GM19238 (cell line): Measurements from ENCODE around the gene PAX8.

Experiments used
- DNase-seq: peaks from one replicate; pipeline ENCODE4 v3.0.0; 2011; ENCODE audit warnings: low spot score; ENCODE audit not compliant: insufficient read length

PAX8 gene

GRCh38 chr2:113266431-113266830 lies 12.3 kb downstream of the PAX8 start:
- DNase-seq: no peak

DNA sequence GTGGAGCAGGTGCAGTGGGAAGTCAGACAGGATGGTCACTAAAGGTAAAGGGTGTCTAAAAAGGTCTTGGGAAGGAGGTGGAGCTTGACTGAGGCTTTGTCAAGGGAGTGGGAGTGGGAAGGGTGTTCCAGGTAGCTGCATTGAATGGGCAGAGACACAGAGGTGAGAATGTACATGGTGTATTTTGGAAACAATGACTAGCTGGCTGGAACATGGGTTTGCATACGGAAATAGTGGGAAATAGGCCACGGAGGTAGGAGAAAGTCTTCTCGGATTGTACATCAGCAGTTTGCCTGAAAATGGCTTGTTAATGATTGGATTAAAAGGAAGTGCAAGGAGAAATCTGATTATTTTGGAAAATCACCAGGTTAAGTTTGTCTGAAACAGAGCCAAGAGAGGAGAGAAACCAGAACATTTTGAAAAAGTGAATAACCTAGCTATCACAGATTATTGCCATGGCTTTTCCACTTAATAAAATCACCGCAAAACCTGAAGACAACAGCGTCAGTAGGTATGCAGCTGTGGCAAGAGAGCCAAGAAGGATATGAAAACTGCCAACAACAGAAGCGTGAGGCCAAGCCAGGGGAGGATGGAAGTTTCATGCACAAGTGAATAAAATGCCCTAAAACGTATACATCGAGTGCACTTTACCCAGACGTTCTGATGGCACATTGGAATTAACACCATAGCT lies 13.9 kb downstream of the PAX8 start:
- DNase-seq: no peak

DNA sequence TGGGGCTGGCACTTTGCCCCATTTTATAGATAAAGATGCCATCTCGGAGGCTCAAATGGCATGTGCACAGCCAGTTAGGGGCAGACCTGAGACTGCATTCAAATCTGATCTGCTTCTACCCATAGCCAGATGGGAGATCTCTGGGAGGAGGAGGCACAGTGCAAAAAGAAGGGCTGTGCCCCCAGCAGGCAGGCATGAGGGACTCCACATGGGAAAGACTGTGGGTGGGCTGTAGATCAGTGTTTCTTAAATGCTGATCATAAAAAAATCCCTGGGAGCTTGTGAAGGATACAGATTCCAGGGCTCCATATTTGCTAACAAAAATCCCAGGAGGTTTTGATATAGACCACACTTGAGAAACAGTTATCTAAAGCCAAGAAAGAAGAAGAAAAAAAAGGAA lies 15.2 kb downstream of the PAX8 start:
- no peak for DNase-seq

GRCh38 chr2:113260991-113261390 lies 17.7 kb downstream of the PAX8 start:
- DNase-seq: no peak

DNA sequence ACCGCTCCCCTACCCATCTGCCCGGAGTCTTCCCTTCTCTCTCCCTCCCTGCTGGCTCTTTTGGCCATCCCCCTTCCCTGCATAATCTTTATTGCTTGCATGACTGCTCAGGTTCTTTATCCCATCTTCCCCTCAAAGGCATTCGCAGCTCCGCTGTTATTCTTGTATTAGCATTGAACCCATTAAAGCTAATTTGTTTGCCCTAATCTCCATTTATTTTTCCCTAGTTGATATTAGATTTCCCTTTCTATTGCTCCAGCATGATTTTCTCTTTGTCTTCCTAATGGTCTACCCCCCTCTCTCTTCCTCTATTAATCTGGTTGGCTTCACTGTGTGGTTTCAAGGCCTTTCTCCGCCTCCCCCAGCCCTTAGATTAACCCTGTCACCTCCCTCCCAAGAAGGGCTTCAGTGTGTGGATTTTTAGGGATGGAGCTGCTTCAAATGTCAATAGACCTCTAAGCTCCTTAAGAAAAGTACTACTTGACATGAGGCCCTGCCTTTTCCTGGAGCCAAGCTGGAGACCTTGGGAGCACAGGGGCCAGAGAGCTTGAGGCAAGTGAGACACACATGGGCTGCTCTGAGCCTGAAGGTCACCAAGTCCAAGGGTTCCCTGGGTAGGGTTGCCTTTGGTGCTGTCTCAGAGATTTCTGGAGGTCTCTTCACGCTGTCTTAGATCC lies 20.1 kb downstream of the PAX8 start:
- DNase-seq: no peak

- no peak for DNase-seq
These were observed 21.0 kb downstream of the PAX8 start for GRCh38 chr2:113257516-113258264.

DNA sequence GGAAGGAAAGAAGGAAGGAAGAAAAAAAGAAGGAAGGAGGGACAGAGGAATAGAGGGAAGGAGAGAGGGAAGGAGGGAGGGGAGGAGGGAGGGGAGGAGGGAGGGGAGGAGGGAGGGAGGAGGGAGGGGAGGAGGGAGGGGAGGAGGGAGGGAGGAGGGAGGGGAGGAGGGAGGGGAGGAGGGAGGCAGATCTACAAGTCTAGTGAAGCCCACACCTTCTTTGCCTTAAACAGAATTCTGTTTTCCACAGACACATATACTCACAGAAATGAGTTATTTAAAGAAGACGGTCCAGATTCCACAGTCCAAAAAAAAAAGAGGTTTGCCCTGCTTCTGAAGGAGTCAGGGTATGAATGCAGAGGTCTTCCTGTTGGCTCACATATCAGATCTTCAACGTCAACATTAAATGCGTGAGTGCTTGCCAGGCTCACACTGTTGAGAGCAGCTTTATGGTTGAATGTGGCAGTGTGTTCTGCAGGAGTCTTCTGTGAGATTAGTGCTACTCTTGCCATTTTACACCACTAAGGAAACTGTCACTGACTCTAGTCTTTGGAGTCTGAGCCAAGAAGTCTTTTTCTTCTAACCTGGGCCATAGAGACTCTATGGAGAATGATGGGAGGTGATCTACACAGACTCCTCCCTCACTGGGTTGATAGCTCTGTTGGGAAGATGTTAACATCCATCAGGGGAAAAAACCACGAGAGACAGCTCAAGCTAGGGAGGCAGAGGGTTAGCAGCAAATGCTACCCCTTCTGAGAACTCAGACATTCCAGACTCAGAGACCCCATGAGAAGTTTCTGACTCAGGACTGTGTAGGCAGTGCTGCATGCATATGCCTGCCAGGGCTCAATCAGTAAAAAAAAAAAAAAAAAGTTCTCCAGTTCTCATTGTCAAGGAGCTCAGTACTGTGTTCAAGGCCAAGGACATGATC lies 23.3 kb downstream of the PAX8 start:
- no peak for DNase-seq

DNA sequence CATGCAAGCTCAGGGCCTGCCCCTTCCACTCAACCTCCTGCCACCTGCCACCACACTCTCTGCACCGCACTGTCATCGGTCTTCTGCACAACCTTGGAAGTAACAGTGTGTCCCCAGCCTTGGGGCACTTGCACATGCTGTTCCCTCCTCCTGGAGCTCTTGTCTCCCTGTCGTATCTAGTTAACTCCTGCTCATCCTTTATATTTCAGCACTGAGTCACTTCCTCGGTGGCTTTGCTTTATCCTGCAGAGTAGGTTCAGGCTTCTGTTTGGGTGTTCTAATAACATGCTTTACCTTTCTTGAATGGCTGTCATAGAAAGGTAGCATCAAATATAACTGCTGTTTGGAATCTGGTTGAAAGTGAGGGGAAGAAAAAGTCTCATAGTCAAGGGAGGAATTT lies 25.3 kb downstream of the PAX8 start:
- no peak for DNase-seq

- DNase-seq: no peak
These were observed 26.6 kb downstream of the PAX8 start for GRCh38 chr2:113252047-113252590.

GRCh38 chr2:113251118-113251517 lies 27.6 kb downstream of the PAX8 start:
- DNase-seq: no peak

DNA sequence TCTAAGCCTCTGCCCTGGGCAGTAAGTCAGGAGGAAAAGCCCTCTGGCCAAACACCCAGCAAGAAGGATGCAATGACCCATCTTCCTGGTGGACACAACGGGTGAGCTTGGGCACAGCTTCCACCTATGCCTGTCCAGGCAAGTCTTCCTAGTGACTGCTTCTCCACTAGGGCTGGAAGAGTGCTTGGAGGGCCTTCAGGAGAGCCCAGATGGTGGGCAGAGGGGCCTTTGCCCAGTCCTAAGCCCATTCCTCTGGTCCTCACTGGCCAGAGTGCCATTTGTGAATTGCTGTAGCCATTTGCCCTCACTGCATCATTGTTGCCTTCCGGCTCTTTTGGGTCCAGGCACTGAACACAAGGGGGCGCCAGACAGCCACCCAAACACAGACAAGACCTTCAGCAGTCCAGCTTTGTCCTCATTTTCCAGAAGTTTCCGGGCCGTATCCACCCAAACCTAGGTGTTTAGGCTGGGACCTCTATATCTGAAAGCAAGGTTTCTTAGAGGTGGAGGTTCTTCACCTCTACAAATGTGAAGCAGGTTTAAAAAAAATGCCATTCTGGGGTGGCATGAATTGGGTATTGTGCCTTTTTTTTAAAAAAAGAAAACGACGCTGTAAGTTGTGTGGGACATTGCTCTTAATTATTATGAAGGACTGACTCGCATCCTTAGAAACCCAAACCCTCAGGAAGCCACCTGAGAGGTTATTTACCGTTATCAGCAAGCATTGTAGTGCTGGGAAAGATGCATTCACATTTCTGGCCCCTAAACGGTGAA lies 29.5 kb downstream of the PAX8 start:
- DNase-seq: peak; percentile 72

DNA sequence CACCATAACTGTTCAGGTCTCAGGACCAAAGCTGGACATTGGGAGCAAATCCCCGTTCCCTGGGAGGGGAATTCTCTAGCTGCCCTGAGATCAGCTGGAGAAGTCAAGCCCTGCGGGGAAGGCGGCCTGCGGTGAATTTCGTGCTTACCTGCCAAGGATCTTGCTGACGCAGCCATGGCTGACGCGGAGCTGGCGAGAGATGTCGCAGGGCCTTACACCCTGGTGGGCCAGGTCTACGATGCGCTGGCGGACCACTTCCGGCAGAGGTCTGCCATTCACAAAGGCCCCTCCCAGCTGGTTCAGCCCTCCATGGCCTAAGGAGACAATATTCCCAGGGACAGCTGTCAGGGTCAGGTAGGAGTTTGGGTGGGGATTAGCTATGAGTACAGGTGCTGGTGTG lies 32.1 kb downstream of the PAX8 start:
- DNase-seq: no peak

DNA sequence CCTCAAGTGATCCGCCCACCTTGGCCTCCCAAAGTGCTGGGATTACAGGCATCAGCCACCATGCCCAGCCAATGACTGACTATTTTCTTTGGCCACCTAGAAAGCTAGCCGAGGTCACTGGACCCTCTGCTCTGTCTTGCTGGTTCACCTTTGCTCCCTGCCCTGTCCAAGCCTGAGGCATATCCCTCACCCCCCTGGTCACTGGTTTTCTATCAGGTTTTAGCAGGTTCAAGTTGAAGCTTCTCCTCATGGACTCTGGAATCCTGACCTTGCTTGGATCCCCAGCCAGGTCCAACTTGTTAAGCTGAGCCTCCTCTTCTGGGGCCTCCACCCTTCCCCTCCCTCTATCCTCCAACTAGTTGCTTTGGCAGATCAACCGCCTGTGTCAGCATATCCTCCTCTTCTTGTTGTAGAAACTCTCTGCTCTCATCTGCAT lies 33.4 kb downstream of the PAX8 start:
- DNase-seq: no peak

DNA sequence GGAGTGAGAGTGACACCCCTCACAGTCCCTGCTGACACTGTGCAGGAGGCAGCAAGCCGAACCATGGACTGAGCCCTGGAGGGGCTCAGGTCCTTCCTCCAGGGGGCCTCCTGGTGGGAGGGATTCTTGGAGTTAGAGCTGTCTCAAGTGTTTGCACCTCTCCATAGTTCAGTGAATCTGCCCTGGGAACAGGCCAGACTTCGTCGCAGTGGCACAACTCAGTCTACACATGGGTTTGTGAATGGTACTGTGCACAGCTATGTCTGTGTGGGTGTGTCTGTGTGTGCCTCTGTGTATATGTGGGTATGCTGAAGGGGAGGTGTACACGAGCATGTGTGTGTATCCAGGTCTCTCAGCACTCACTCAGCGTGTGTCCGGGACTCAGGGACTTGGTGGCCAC lies 36.4 kb downstream of the PAX8 start:
- DNase-seq: no peak

GRCh38 chr2:113240915-113241911 lies 37.5 kb downstream of the PAX8 start:
- no peak for DNase-seq

GRCh38 chr2:113240150-113240914 lies 38.4 kb downstream of the PAX8 start:
- no peak for DNase-seq

DNA sequence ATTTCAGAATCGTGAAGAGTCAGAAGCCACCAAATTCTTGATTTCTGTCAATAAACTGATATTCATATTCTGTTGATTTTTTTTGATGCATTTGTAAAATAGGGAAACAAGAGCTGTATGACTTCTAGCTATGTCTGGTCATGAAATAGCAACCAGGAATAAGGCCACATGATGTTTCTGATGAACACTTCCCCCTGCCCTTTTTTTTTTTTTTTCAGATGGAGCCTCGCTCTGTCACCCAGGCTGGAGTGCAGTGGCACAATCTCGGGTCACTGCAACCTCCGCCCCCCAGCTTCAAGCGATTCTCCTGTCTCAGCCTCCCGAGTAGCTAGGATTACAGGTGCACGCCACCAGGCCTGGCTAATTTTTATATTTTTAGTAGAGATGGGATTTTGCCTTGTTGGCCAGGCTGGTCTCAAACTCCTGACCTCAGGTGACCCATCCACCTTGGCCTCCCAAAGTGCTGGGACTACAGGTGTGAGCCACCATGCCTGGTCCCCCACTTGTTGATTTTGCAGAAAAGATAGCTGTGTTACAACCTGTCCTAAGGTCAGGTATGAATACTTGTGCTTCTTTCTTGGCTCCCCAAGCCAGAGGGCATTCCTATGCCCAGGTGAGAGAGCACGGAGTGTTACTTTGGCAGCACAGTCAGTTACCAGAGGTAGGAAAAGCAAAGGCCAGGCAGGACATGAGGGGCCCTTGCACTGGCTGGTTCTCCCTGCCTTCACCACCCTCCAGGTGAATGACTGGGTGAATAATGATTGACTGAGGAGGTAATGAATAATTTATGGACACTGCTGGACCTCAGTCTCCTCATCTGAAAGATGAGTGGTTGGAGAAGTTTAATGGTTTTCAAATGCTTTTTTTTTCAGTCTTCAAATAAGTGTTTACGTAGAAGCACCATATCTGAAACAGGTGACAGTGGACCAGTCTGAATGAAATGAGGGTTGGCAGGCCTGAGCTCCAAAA lies 39.6 kb downstream of the PAX8 start:
- no peak for DNase-seq
